H7 (cell line): ENCODE results near the gene MAD2L1BP. TPM values are rescaled to one million over a fixed set of nuclear protein-coding genes. Genes with fewer than 3 reads are reported as not detected.
A peak's percentile ranks its signal among the peaks of the same experiment; 100 is the strongest.

Experiments
- DNase-seq: peaks from one replicate; pipeline ENCODE4 v3.0.0; 2012
- H3K27me3 ChIP-seq: 2 replicates; pipeline ENCODE4 v1.6.0; 2011; ENCODE audit warnings: mild to moderate bottlenecking, low read length; ENCODE audit not compliant: control insufficient read depth, insufficient read depth
- H3K36me3 ChIP-seq: replicated peaks from 2 replicates; pipeline ENCODE4 v1.5.1; 2011; ENCODE audit warnings: low read length; ENCODE audit not compliant: control insufficient read depth, insufficient read depth
- H3K4me3 ChIP-seq: 2 replicates; pipeline ENCODE4 v1.5.1; 2011; ENCODE audit warnings: low read depth, mild to moderate bottlenecking, control low read depth, low read length, moderate library complexity; ENCODE audit not compliant: insufficient read depth
- total RNA-seq: library from RNA; depleted of rRNA; stranded (reverse); fragments of >200 nt; shearing (Covaris generic); gene quantifications from 2 replicates; pipeline ENCODE4 v1.2.3, GENCODE V29; 2014; rRNA removed

Gene MAD2L1BP
- total RNA-seq, 1 experiment from 2014 or later = 46.5 TPM

DNA sequence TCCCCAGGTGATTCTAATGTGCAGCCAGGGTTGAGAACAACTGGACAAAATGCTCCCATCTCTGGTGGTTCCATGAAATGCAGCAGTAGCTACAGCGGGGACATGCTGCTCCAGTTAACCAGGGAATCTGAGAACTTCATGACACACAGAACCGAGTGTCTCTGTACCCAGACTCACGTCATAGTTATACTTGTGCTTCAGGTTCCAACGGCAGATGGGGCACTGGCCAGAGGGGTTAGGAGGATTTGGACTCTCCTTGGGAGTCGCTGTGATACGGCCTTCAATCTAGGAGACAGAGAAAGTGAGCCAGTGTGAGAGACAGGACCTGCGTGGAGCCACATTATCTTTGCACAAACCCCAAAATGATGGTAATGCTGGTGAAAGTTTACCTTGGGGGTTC is 42.7 kb downstream of the MAD2L1BP start:
- DNase-seq = no peak
- Histone ChIP-seq H3K27me3 (no peaks in the 10 kb centered on the region), H3K36me3 (peaks cover 49% of the 10 kb centered on the region), H3K4me3 (no peak overlapping the region)

- DNase-seq = no peak
- peaks cover 46% of the 10 kb centered on the region for H3K36me3 ChIP-seq
- H3K27me3 ChIP-seq = no peaks in the 10 kb centered on the region
- H3K4me3 ChIP-seq = no peak overlapping the region
Observed at GRCh38 chr6:43679057-43679456, 43.4 kb downstream of the MAD2L1BP start.

DNA sequence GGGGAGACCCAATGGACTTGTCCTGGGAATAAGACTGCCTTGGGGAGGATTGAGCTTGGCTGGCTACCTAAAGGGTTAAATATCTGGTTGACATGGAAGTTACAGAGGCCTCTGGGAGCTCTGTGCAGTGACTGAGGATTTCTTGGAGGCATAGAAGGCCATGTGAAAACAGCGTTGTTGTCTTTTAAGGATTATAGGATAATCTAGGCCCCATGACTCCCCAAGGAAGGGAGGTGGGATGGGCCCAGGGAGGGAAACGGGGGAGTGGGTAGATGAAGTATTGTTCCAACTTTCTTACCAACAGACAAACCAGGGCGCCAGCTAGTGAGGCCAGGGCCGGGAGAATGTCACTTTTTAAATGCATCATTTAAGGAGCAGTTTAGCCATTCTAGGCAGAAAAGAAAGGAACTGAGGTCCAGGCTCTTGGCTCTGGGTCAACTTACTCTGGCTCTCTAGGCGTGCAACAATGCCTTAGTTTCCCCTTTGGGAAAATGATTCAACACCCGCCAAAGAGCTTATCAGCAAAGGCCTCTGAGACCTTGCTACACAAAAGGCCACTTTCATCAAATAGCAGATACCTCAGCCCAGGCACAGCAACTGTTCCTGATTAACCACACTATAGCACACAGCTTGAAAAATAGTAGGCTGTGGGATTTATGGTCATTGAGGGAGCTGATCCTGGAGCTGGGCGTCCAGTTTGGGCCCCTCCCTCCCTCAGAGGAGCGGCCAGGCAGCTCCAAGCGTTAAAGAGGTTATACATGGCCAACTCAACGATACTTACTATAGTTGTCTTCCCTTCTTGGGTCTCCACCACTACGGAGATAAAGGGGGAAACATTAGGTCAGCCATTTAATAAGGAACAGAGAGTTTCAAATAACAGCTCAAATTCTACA is 44.9 kb downstream of the MAD2L1BP start:
- H3K27me3 ChIP-seq = no peaks in the 10 kb centered on the region
- H3K4me3 ChIP-seq = no peak overlapping the region
- H3K36me3 ChIP-seq = peaks cover 33% of the 10 kb centered on the region
- DNase-seq = no peak

- Histone ChIP-seq H3K4me3 (no peak overlapping the region), H3K27me3 (no peaks in the 10 kb centered on the region), H3K36me3 (peaks cover 30% of the 10 kb centered on the region)
Observed at GRCh38 chr6:43681303-43681702, 45.7 kb downstream of the MAD2L1BP start.

GRCh38 chr6:43682724-43683429 is 47.2 kb downstream of the MAD2L1BP start:
- no peak for DNase-seq
- Histone ChIP-seq H3K36me3 (peaks cover 18% of the 10 kb centered on the region), H3K27me3 (no peaks in the 10 kb centered on the region), H3K4me3 (no peak overlapping the region)

More at GRCh38 chr6:43681303-43681702, 45.7 kb downstream of the MAD2L1BP start:
- DNase-seq = no peak

- Histone ChIP-seq H3K36me3 (peaks cover 8% of the 10 kb centered on the region), H3K27me3 (no peaks in the 10 kb centered on the region), H3K4me3 (no peak overlapping the region)
- DNase-seq = no peak
Observed at GRCh38 chr6:43683708-43684455, 48.2 kb downstream of the MAD2L1BP start.

DNA sequence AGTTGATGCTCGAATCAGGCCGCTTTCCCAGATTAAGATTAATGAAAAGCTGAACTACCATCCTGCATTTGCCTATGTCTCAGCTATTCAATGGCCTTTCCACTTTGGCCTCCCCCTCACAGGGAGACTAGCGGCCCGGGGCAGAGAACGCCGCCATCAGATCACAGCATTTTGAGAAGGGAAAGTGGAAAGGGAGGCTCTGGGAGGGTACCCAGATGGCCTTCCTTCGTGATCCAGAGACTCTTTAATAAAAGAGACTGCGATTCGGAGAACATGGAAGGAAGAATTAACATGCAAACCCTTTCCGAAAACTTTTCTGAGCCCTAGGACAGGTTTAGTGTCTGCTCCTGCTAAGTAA is 51.4 kb downstream of the MAD2L1BP start:
- peak overlapping the region; percentile 79 for H3K4me3 ChIP-seq
- H3K27me3 ChIP-seq = no peaks in the 10 kb centered on the region
- DNase-seq = no peak
- no peaks in the 10 kb centered on the region; the same call in 1 of the 2 replicates for H3K36me3 ChIP-seq

DNA sequence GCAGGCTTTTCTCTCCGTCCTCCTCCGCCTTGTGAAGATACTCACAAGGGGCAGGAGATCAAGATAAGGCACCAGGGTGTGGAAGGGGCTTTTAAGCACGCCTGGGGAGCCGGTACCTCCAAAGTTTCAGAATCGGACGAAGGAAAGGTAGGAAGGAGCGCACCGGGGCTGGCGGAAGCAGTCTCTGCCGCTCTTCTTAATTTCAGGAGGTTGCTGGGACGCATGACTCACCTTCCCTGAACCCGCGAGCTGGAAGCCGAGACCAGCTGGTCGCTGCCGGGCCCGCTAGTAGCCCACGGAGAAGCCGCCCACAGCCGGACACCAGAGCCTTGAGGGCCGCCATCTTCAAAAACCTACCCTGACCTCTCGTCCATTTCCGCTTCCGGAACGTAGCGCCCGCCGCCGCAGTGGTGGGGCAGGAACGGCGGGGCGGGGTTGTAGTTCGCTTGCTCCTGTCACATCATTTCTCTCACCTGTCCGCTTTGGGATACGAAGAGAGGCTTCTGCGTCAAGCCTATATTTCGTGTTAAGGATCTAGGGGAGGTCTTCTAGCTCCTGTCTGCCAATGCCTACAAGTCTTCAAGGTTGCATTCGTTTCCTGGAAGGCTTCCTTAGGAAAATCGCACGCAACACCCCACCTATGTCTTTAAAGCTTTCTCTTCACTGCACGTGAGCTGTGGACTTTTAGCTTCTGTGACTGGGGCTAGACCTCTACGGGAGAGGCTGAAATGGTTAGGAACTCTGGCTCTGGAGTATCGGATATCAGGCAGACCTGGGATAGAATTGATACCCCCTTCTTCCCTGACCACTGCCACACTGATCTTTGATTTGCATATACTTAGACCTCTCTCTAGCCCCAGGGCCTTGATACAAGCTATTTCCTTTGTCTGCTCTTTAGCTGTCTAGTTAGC is 52.1 kb downstream of the MAD2L1BP start, which contains the start of gene MRPS18A:
Gene MRPS18A, minus strand, starts transcription at position 355 of the 911 bp plus-strand sequence. Its CDS starts 12 bp downstream, at position 343.
- H3K36me3 ChIP-seq = no peaks in the 10 kb centered on the region; the same call in 1 of the 2 replicates
- H3K27me3 ChIP-seq = no peaks in the 10 kb centered on the region
- peak within 1 kb of the TSS; percentile 79 for H3K4me3 ChIP-seq
- peak; percentile 93 for DNase-seq

- DNase-seq = no peak
- Histone ChIP-seq H3K27me3 (no peaks in the 10 kb centered on the region), H3K4me3 (no peak overlapping the region), H3K36me3 (no peaks in the 10 kb centered on the region)
Observed at GRCh38 chr6:43689421-43689820, 53.8 kb downstream of the MAD2L1BP start.

Other genes starting within 250 kb of the MAD2L1BP start
- gene ABCC10, start 208.3 kb upstream of the MAD2L1BP start, total RNA-seq = 17.3 and 18.4 TPM in 2 replicates
- gene DLK2, start 180.3 kb upstream of the MAD2L1BP start, total RNA-seq = 0.33 and 0.42 TPM in 2 replicates
- 25.3 and 25.5 TPM in 2 replicates for gene TJAP1, start 158.3 kb upstream of the MAD2L1BP start, total RNA-seq
- 0.26 TPM in 1 of 2 replicates, not detected in the other for gene LRRC73, start 125.5 kb upstream of the MAD2L1BP start, total RNA-seq
- gene YIPF3, start 118.9 kb upstream of the MAD2L1BP start, total RNA-seq = 92.9 and 102 TPM in 2 replicates
- gene POLR1C, start 118.8 kb upstream of the MAD2L1BP start, total RNA-seq = 40.3 and 40.8 TPM in 2 replicates
- 70.9 and 78.3 TPM in 2 replicates for gene XPO5, start 59.8 kb upstream of the MAD2L1BP start, total RNA-seq
- gene POLH, start 59.7 kb upstream of the MAD2L1BP start, total RNA-seq = 4.7 and 5.0 TPM in 2 replicates
- 59.0 and 64.2 TPM in 2 replicates for gene GTPBP2, start 6.6 kb upstream of the MAD2L1BP start, total RNA-seq
- gene RSPH9, start 9.2 kb downstream of the MAD2L1BP start, total RNA-seq = 0.07 TPM in 1 of 2 replicates, not detected in the other
- 77.3 and 102 TPM in 2 replicates for gene MRPS18A, start 52.0 kb downstream of the MAD2L1BP start, total RNA-seq
- gene VEGFA, start 134.4 kb downstream of the MAD2L1BP start, total RNA-seq = 32.1 and 39.6 TPM in 2 replicates